T-helper 1 cell (primary cell): ENCODE data around the gene PWWP2B.

ENCODE experiments used
- DNase-seq, 5 donors: peaks; one replicate each; pipeline ENCODE4 v3.0.0-alpha.2; 2012 to 2020

The PWWP2B gene

DNA sequence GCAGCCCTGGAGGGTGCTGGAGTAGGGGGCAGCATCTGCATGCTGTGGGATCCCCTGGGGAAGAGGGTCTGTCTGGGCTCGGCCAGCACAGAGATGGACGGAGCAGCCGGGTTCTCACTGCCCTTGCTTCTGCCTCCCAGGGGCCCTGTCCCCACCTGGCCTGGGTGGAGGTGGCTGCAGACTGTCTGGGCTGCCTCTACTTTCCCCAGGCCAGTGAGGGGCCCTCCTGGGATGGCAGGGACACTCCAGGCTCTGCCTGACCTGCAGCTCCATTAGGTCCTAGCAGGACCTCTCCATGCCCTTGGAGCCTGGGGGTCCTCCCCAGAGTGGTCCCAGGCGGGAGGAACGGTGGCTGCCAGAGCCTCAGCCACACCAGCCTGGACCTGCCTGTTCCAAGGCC, 63.7 kb downstream of the PWWP2B start:
- peak in 1 of 5 donors; percentile 8 for DNase-seq

DNA sequence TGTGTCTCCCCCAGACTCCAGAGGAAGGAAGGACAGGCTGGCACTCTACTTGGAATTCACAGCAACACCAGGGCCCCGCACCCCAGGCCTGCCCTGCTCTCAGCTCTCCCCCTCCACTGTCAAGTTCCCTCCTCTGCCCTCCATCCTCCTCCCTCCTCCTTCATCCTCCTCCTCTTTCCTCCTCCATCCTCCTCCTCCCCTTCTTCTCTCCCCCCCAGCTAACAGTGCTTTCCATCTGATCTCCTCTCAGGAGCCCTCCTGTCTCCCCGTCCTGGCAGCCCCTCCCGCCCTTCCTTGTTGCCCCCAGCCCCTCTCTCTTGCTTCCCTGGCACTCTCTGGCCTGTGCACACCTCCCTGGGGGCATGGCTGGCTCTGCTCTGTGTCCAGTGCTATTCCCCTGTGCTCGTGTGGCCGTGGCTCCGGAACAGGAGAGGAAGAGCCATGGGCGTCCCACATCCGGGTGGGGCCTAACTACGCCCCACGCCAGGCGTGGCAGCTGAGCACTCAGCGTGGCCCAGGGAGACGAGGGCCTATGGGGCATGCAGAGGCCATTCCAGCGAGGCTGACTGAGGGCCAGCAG, 64.2 kb downstream of the PWWP2B start:
- DNase-seq, result no peak

DNA sequence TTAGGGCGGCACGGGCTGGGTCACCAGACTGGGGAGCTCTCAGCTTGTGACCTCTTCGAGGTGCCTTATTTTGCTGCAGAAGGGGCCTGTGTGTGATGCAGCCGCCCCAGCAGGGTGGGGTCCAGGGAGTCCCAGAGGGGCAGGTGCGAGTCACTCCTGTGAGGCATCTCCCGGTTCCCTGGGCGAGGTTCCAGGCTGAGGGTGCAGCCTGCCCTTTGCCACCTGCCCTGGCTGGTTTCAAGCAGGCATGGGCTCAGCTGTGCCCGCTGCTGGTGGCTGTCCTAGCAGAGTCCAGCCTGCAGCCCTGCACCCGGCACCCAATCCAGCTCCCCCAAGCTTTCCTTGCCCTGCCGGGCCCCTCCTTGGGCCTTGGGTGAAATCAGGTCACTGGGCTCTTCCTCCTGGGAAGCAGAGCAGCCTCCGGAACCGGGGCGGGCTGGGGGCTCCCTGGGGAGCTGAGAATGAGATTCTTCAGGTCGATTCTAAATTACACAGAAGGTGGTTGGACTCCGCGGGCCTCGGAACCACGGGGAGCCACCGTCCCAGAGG, 64.8 kb downstream of the PWWP2B start:
- DNase-seq, result peak in 1 of 5 donors; percentile 7

DNA sequence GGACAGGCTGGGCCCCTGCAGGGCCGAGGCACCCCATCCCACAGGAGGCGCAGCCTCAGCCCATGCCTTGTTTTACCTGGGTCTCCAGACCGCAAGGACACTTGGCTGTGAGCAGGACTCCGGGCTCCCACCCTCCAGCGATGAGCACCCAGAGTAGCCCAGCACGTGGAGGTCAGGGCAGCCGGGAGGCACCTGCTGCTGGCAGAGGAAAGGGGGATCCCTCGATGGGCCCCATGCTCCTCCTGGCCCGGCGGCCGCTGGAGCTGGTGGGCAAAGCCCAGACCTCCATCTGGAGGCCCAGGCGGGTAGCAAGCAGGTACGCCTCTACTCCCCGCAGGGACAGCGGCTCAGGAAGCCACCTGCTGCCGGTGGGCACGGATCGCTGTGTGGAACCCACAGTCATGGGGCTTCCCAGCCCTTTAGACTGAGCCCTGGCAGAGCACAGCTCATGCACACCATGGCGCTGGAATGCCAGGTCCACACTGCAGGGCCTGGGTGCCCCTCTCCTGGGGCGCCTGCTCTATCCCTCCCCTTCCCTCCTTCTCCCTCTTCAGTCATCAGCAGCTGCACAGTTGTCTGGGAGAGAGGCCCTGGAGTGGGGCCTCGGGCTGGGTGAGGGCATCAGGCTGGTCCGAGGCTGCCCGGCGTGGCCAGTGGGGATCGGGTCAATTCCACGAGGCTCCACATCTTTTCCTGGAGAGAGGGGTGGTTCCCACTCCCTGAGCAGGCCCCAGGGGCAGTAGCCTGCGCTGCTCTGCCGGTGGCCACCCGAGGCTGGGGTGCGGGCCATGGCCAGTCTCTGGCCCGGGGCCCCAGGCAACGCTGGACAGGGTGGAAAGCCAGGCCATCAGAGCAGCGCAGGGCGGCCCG, 65.7 kb downstream of the PWWP2B start:
- peak in 2 of 5 donors; percentile 6 to 13 for DNase-seq

DNA sequence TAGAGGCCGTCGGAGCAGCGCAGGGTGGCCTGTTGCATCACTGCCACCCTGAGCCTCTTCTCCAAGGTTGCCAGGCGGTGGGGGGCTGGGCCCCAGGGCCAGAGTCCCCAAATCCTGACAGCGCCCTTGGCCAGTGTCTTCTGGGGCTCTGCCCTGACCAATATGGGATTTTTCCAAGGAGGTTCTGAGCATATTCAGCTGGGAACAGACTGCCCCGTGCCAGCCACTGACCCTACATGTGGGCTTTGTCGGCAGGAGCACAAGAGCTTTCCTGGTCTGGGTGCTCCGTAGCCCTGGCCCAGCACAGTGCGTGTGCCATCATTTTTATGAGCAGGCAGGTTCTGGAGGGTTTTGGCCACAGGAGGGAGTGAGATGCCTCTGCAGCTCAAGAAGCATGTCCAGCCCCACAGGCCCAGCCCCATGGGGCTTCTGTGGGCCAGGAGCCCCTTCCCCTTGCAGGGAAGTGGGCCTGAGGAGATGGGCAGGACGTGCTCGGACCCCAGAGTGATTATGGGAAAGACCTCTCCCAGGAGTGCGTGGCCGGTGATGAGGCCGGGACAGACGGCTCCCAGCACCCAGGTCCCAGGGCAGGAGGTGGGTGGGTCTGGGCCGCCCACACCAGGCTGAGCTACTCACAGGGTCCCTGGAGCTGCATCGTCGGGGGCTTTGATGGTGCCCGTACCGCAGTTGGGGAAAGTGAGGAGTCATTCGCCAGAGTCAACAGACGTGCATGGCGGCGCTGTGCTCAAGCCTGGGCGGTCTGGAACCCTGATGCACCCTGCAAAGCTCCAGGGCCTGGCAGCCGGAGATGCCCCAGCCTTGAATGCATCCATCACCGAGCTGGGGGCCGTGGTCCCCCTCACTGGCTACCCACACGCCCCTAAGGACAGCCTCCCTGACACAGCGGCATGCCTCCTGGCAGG, 66.6 kb downstream of the PWWP2B start:
- DNase-seq, result no peak

DNA sequence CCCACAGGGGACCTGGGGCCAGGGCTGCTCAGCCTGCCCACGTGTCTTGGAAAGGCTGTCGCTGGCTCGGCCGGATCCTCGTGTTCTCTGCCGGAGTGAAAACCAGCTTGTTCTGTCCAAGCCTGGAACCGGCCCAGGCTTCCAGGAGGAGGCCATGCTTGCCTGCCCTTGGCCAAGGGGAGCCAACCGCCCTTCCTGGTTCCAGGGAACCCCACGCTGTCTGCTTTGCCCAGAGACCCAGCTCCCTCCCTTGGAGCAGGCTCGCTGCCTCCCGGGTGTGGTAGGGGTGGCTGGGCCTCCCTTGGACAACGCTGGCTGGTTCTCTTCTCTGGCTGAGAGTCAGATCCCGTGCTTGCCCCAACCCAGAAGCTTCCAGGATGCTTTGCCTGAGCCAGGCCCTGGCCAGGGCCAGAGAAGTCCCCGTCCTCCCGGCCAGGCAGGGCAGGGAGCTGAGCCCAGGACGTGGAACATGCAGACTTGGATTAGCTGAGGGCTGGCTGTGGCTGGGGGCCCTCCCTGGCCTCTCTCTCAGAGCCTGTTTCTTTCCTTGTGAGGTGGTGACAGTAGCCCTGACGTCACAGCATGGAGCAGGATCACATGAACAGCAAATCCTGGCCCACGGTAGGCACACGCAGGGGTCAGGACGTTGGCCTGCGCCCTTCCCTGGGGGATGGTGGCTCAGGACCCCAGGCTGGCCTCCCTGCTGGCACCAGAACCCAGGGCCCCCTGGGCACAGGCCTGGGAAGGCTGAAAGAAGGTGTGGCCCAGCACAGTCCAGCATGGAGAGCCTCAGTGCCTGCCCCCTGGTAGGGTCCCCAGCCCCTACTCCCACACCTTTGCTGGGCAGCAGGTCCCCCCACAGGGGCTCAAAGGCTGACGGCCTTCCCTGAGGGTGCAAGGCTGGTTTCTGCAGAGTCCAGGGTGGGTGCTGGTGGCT, 67.5 kb downstream of the PWWP2B start:
- DNase-seq, result peak in 2 of 5 donors; percentile 5 to 11

DNA sequence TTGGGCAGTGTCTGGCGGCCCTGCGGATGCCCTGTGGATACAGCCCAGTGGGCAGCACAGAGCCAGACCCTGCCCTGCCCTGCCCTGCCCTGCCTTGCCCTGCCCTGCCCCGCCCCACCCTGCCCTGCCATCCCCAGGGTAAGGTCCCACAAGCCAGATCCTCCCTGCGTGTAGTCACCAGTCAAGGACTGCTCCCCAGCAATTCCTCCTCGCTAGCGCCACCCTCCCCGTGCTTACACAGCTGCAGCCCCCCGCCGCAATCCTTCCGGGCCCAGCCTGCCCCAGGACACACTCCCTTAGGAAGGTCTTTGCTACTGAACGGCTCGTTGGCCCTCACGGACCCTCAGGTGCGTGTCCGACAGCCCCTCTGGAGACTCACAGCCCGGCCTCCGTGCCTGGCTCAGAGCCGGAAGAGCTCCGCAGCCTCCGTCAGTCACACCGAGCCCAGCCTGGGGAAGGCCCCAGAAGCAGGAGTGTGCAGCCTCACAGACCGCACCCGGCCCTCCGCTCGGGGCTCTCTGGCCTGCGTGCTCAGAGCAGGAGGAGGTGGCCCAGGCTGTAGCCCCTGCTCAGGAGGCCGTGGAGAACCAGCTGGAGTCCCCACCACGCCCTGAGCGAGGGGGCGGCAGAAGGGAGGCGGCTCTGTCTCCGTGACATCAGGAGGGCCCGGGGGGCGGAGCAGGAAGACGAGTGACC, 68.3 kb downstream of the PWWP2B start:
- peak in 1 of 5 donors; percentile 17 for DNase-seq

DNA sequence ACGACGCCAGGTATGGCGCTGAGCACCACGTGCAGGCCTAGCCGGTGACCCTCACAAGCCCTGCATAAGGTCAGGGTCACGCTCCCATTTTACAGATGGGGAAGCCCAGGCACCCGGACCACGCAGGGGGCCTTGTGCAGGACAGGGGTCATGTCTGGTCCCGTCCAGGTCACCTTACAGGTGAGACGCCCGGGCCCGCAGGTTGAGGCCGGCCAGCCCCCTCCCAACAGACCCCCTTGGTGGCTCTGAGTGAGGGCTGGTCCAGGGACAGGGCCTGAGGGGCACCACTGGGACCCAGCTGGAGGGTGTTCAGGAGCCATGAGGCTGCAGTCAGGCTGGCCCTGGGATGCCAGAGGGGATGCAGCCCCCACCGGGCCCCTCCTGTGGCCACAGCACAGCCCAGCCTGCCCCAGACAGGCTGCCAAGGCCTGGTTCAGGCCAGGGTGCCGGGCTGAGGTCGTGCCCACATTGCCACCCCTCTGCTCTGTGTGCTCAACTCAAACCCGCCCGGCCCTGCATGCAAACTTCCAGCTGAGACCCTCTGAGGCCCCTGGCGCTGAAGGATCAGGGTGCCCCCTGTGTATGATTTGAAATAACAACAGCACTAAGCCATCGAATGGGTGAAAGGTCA, 69.0 kb downstream of the PWWP2B start:
- peak in 1 of 5 donors; percentile 13 for DNase-seq

DNA sequence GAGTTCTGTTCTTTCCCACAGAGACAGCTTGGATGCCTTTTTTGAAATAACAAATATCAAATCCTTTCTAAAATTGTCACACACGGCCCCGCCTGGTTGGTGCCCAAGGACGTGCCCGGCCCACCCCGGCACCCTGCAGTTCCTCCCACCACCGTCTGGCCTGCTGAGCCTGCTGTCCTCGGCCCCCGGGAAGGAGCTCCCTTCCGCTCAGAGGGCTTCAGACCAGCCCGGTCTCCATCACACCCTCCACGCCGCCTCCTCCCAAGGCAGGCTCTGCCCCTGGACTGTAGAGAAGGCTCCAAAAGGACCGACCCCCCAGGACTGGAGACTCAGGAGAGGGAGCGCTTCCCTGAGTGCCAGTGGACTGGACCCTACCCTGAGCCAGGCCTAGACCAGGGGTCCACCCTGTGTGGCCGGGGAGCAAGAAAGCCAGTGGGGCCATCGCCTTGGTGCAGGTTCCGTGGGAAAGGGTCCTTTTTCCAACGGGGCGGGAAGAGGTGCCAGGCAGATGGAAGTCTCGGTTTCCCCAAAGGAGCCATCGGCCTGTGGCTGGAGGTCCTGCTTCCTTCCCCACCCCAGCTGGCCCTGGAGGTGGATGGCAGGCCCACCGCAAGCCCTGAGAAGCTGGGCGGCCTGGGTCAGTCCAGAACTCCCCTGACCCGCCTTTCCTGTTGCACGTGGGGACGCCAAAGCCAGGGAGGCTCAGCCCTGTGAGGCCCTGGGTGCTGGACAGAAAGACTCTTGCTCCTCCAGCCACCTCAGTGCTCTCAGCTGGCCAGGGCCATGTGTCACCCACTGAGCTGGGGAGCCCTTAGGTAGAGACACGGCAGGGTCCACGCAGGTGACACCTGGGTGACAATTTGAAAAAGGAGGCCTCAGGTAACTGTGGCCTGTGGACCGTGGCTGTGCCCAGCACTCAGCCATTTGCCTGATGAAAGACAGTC, 69.8 kb downstream of the PWWP2B start:
- peak in 1 of 5 donors; percentile 6 for DNase-seq
